Transverse colon (tissue), 4 donors: Measurements from ENCODE around the gene GPC6. TPM values are rescaled to one million over a fixed set of nuclear protein-coding genes. Genes with fewer than 3 reads are reported as not detected.
"Not testable (repeated sequence)": the region's sequence is repeated elsewhere in the genome, so short reads cannot be mapped to it uniquely, and the experiment has no call there.

Experiments
- DNase-seq: peaks from one replicate; pipeline ENCODE4 v3.0.0-alpha.2; 2019
- H3K27ac ChIP-seq, 4 donors: fragments of 200-600 bp; sonication (generic); 2 replicates each; pipeline ENCODE4 v1.5.1; 2016 to 2018; ENCODE audit warnings: inconsistent platforms in 4 of 4
- H3K27me3 ChIP-seq: fragments of 200-600 bp; sonication (generic); 2 replicates; pipeline ENCODE4 v1.5.1; 2017; ENCODE audit warnings: inconsistent platforms
- H3K36me3 ChIP-seq, 4 donors: fragments of 200-600 bp; sonication (generic); 2 replicates each; pipeline ENCODE4 v1.5.1; 2017 to 2019; ENCODE audit warnings: inconsistent platforms in 4 of 4
- H3K4me1 ChIP-seq, 4 donors: fragments of 200-600 bp; sonication (generic); 2 replicates each; pipeline ENCODE4 v1.5.1; 2017 to 2020; ENCODE audit warnings: inconsistent platforms in 4 of 4
- H3K4me3 ChIP-seq, 4 donors: fragments of 200-600 bp; sonication (generic); 1 replicate in 1 of 4; 2 replicates in 3 of 4; pipeline versions ENCODE4 v1.5.1 to v1.6.1; 2017 to 2019; ENCODE audit warnings: inconsistent platforms in 4 of 4
- H3K9me3 ChIP-seq, 2 donors: fragments of 200-600 bp; sonication (generic); 2 replicates each; pipeline ENCODE4 v1.5.1; 2017 to 2019; ENCODE audit warnings: inconsistent platforms in 2 of 2
- CTCF ChIP-seq, 5 experiments: fragments of 200-600 bp in 3 of 5; fragments of 450-650 bp in 2 of 5; sonication (generic) in 3 of 5; IDR thresholded peaks; 1 replicate in 2 of 5; 2 replicates in 3 of 5; pipeline ENCODE4 v1.5.1; 2016 to 2017; ENCODE audit warnings: antibody characterized with exemption in 5 of 5, inconsistent platforms in 3 of 5, mild to moderate bottlenecking in 2 of 5, moderate library complexity in 1 of 5
- EP300 ChIP-seq: sonication (generic); formaldehyde crosslinking; IDR thresholded peaks from one replicate; pipeline ENCODE4 v1.6.1; 2017; ENCODE audit warnings: antibody characterized with exemption, low read depth
- POLR2A ChIP-seq: fragments of 450-650 bp; IDR thresholded peaks from one replicate; pipeline ENCODE4 v1.6.1; 2016; ENCODE audit warnings: antibody characterized with exemption, mild to moderate bottlenecking, moderate library complexity
- POLR2AphosphoS5 ChIP-seq, 3 donors: sonication (generic); formaldehyde crosslinking; IDR thresholded peaks; one replicate each; pipeline ENCODE4 v1.6.1; 2016; ENCODE audit warnings: antibody characterized with exemption in 3 of 3
- WGBS, 2 donors: methylation state at CpG; one replicate each; pipeline ENCODE4 v1.1.5; 2018; ENCODE audit warnings: low coverage in 1 of 2; 5-methylcytosine and 5-hydroxymethylcytosine counted together
- in situ Hi-C, 4 donors: fragments of 200-750 bp; cut with MboI; loops; one replicate each; pipeline versions ENCODE4 v1.15.0 to v1.15.1; 2017; ENCODE audit warnings: low sequenced_read_pairs in 3 of 4, low pct_ligation_motif_present in 1 of 4, low pct_unique_long_range_greater_than_20kb in 1 of 4
- intact Hi-C: fragments of 100-400 bp; cut with DNase I; formaldehyde crosslinking; loops from one replicate; pipeline ENCODE4 v1.15.1; 2023; ENCODE audit warnings: low total_unique reads
- total RNA-seq, 4 donors: library from RNA; depleted of rRNA; stranded (reverse); fragments of >200 nt; gene quantifications; one replicate each; pipeline ENCODE4 v1.1.0, GENCODE V29; 2016

GPC6 gene
- total RNA-seq, 4 donors from 2014 or later, result 0.75 to 5.7 (median 4.0) TPM

DNA sequence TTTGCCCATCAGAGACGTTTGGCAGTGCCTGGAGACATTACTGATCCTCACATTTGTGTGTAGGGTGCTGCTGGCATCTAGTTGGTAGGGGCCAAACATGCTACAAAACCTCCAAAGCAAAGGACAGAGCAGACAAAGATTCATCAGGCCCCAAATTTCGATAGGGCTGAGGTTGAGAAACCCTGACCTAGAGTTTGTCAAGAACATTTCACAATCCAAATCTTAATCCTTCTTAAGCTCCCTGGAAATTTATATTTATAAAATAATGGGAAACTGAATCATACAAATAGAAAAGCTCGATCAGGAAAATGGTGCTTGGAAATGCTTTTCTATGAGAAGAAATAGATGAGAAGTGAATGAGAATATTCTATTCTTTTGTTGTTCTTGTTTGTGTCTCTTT lies 979.3 kb downstream of the GPC6 start:
- DNase-seq, result no peak
- intact Hi-C loops (no loop called here), in situ Hi-C loops (no loop called here)
- WGBS, 2 donors, result 57 to 64% methylated on average over 3 of the region's 3 CpGs
- Histone ChIP-seq H3K4me1 (no peaks in the 10 kb centered on the region), H3K4me3 (no peak overlapping the region), H3K27me3 (no peaks in the 10 kb centered on the region), H3K9me3 (no peaks in the 10 kb centered on the region), H3K27ac (no peak overlapping the region), H3K36me3 (no peaks in the 10 kb centered on the region)
- no peak for TF ChIP-seq POLR2A
- no peak for TF ChIP-seq CTCF (IDR thresholded peaks at IDR 0.05)
- no peak for TF ChIP-seq POLR2AphosphoS5 (IDR thresholded peaks at IDR 0.05)
- no peak for TF ChIP-seq EP300

GRCh38 chr13:94209117-94209516 lies 982.5 kb downstream of the GPC6 start:
- no peak for DNase-seq
- no peaks in the 10 kb centered on the region for H3K36me3 ChIP-seq
- no peaks in the 10 kb centered on the region for H3K27me3 ChIP-seq
- no peak overlapping the region for H3K27ac ChIP-seq
- intact Hi-C loops, result no loop called here
- H3K9me3 ChIP-seq, result no peaks in the 10 kb centered on the region
- H3K4me3 ChIP-seq, result no peak overlapping the region
- H3K4me1 ChIP-seq, result no peaks in the 10 kb centered on the region
- TF ChIP-seq POLR2A, result no peak
- no peak for TF ChIP-seq POLR2AphosphoS5 (IDR thresholded peaks at IDR 0.05)
- no peak for TF ChIP-seq EP300
- no peak for TF ChIP-seq CTCF (IDR thresholded peaks at IDR 0.05)
- in situ Hi-C loops, result no loop called here

GRCh38 chr13:94209913-94210312 lies 983.3 kb downstream of the GPC6 start:
- intact Hi-C loops, DNase-seq, H3K27me3 ChIP-seq, in situ Hi-C loops, H3K4me3 ChIP-seq, H3K36me3 ChIP-seq, H3K27ac ChIP-seq, H3K9me3 ChIP-seq, H3K4me1 ChIP-seq: not testable (repeated sequence)
- 93 to 94% methylated on average over 3 to 4 of the region's 4 CpGs for WGBS, 2 donors

- 28 to 30% methylated on average over 5 of the region's 5 CpGs for WGBS, 2 donors
- in situ Hi-C loops (no loop called here), intact Hi-C loops (no loop called here)
These were observed 984.2 kb downstream of the GPC6 start for GRCh38 chr13:94210816-94211215.

More at GRCh38 chr13:94210816-94211215, 984.2 kb downstream of the GPC6 start:
- no peaks in the 10 kb centered on the region for H3K36me3 ChIP-seq
- no peak for TF ChIP-seq EP300
- TF ChIP-seq POLR2A, result no peak
- TF ChIP-seq CTCF (IDR thresholded peaks at IDR 0.05), result no peak
- no peak overlapping the region for H3K27ac ChIP-seq
- H3K27me3 ChIP-seq, result no peaks in the 10 kb centered on the region
- H3K4me1 ChIP-seq, result no peaks in the 10 kb centered on the region
- no peak for DNase-seq
- no peaks in the 10 kb centered on the region for H3K9me3 ChIP-seq
- no peak overlapping the region for H3K4me3 ChIP-seq
